ENCODE measurements around the gene SIGLEC11.

Gene SIGLEC11

DNA sequence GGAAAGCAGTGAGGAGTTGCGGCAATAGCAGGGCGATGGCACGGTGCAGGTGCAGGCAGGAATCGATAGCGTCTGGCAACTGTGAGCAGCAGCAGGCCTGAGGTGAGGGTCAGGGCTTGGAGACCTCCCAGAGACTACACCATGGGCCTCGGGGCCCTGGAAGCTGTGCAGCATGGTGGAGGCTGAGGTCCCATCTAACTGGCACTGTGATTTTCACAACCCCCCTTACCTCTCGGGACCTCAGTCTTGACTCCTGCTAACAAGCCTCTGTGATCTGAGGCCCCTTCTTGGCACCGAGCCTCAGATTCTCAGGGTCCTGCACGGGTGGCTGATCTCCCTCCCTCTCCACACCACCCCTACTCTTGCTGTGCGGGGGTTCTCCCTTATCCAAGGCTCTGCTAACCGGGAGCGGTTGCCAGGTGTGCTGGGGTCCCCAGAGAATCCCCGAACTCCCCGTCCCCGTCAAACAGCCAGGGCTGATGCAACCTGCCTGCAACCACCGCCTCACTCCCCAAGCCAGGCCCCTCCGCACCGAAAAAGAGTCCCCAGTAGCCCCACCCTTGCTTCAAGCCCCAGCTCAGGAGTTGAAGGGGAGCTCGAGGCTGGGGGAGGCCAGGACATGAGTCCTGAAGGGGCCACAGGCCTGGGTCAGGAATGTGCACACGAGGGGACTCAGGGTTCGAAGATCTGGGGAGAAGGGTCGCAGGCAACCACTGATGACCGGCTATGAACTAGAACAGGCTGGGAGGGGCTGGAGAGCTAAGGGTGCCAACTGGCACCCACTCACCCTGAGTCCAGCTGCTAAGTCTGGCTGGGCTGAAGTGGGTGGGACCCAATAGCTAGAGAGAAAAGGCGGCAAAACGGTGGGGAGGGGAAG is 36.7 kb downstream of the SIGLEC11 start:
- H3K27me3 ChIP-seq (replicated peaks) = no peaks in the 10 kb centered on the region
- H3K36me3 ChIP-seq (replicated peaks) = peaks cover 24% of the 10 kb centered on the region
- no peak overlapping the region for H3K4me3 ChIP-seq (ENCODE audit: low read depth, low read length)
- DNase-seq = no peak
- TF ChIP-seq, protein P1, sequence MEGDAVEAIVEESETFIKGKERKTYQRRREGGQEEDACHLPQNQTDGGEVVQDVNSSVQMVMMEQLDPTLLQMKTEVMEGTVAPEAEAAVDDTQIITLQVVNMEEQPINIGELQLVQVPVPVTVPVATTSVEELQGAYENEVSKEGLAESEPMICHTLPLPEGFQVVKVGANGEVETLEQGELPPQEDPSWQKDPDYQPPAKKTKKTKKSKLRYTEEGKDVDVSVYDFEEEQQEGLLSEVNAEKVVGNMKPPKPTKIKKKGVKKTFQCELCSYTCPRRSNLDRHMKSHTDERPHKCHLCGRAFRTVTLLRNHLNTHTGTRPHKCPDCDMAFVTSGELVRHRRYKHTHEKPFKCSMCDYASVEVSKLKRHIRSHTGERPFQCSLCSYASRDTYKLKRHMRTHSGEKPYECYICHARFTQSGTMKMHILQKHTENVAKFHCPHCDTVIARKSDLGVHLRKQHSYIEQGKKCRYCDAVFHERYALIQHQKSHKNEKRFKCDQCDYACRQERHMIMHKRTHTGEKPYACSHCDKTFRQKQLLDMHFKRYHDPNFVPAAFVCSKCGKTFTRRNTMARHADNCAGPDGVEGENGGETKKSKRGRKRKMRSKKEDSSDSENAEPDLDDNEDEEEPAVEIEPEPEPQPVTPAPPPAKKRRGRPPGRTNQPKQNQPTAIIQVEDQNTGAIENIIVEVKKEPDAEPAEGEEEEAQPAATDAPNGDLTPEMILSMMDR (IDR thresholded peaks at IDR 0.05; ENCODE audit: low read depth, low read length, missing control alignments) = no peak
- no peak overlapping the region for H3K27ac ChIP-seq
- in situ Hi-C loops (cut with HindIII; ENCODE audit: low pct_ligation_motif_present, low sequenced_read_pairs) = no loop called here

DNA sequence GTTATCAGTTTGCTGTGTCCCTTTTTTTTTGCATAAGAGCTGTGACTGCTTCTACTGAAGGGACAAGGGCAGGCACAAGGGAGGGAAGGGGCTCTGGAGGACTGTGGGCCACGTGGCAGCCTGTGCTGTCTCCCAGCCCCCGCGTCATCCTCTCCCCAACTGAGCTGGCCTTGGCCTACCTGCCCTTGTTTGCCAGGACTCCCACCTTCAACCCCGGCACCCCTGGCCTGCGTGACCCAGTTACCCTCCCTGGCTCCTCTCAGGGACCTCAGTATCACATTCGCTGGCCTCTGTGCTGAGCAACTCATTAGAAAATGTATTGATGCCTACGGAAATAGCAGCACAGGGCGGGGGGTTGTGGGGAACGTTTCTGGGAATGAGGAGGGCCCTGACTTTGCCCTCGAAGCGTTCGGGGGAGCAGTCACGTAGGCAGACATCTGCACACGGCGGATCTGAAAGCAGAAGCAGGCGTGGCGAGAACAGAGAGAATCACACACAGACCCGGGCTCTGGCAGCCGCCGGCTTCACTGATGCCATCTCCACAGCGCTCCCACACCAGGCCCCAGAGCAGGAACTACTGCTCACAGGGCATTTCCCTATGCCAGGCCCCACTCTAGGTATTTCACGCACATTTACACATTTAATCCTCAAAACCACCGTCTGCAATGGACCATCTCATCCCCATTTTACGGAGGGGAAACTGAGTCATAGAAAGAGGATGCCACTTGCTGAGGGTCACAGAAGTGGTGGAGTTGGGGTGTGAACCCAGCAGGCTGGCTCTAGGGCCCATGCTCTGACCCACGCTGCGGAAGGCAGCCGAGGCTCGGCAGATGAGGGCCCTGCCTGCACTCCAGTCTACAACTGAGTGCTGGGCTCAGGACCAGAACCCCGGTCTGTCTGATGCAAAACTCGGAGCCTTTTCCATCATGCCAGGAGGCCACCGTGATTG is 37.6 kb downstream of the SIGLEC11 start:
- H3K4me3 ChIP-seq (ENCODE audit: low read depth, low read length) = no peak overlapping the region
- H3K27ac ChIP-seq = no peak overlapping the region

DNA sequence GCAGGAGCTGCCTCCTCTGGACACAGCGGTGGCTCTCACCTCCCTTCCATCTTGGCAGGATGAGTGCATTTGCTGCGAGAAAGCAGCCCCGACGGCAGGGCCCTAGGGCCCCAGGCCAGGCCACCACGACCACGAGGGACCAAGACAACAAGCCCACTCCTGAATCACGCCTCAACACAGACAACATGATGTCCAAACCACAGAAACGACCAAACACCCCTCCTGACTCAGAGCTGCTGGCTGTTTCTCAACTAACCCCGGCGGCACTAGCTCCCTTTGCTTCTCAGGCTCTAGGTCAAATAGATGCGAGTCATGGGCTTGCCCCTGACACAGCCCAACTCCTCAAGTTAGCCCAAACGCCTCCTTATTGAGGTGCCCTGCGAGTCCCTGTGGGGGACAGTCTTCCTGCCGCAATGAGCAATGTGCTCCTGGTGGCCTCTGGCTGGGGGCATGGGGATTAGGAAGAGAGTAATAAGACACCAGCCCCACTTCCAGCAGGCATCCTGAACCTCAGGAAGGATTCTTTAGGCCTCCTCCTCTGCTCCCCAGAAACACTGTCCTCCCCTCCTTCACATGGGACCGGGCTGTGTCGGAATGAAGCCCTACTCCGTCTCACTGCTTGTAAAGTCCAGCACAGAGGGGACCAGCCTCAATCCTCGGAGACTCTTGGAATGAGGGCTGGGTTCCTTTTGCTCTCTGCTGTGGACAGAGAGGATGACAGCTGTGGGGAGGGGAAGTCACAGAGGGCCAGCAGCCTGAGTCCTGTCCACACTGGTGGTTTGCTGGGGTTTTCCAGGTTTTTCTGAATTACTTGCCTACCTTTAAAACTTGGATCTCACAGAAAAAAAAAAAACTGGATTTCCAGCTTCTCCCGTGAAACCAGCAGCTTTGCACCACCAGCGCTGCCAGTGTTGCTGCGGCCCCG is 38.8 kb downstream of the SIGLEC11 start:
- H3K27me3 ChIP-seq (replicated peaks) = no peaks in the 10 kb centered on the region
- peak overlapping the region; percentile 43 for H3K27ac ChIP-seq
- TF ChIP-seq, protein P1 (IDR thresholded peaks at IDR 0.05; ENCODE audit: low read depth, low read length, missing control alignments) = no peak
- H3K36me3 ChIP-seq (replicated peaks) = peaks cover 30% of the 10 kb centered on the region
- in situ Hi-C loops (cut with HindIII; ENCODE audit: low pct_ligation_motif_present, low sequenced_read_pairs) = no loop called here
- DNase-seq = peak; percentile 72
- no peak overlapping the region for H3K4me3 ChIP-seq (ENCODE audit: low read depth, low read length)

More for the DNA sequence above, 37.6 kb downstream of the SIGLEC11 start:
- H3K36me3 ChIP-seq (replicated peaks) = peaks cover 26% of the 10 kb centered on the region
- TF ChIP-seq, protein P1 (IDR thresholded peaks at IDR 0.05; ENCODE audit: low read depth, low read length, missing control alignments) = no peak
- in situ Hi-C loops (cut with HindIII; ENCODE audit: low pct_ligation_motif_present, low sequenced_read_pairs) = no loop called here
- H3K27me3 ChIP-seq (replicated peaks) = no peaks in the 10 kb centered on the region
- DNase-seq = no peak

DNA sequence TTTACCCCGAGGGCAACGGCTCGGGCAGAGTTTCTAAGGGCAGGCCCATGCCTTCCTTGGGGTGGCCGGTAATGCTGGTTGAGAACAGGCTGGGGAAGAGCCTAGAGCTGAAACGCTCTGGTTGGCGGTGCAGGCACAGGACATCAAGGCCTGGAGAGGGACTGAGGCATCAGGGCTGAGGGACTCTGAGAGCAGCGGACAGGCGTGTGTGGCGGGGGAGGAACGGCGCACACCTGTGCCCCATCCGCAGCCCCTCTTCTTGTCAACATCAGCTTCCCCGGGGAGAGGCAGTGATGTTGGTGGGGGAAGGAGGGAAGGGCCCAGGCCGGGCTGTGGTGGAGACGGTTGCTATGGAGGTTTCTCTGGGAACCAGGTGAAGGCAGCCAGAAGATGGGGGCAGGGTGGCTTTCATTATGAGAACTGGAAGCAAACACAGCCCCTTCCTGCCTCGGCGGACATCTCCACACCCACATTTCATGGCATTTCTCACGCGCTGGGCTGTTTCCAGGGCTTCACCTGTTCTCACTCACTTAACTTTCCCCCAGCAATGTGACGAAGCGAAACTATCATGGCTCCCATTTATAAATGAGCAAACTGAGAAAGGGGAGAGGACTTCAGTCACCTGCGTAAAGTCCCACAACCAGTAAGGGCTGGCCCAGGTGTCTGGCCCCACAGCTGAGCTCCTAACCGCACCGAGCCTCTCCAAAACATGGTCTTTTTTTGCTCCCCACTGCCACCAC is 40.2 kb downstream of the SIGLEC11 start:
- TF ChIP-seq, protein P1 (IDR thresholded peaks at IDR 0.05; ENCODE audit: low read depth, low read length, missing control alignments) = no peak
- in situ Hi-C loops (cut with HindIII; ENCODE audit: low pct_ligation_motif_present, low sequenced_read_pairs) = no loop called here
- no peak for DNase-seq
- H3K27ac ChIP-seq = no peak overlapping the region
- H3K36me3 ChIP-seq (replicated peaks) = peaks cover 31% of the 10 kb centered on the region
- H3K4me3 ChIP-seq (ENCODE audit: low read depth, low read length) = no peak overlapping the region
- H3K27me3 ChIP-seq (replicated peaks) = no peaks in the 10 kb centered on the region

DNA sequence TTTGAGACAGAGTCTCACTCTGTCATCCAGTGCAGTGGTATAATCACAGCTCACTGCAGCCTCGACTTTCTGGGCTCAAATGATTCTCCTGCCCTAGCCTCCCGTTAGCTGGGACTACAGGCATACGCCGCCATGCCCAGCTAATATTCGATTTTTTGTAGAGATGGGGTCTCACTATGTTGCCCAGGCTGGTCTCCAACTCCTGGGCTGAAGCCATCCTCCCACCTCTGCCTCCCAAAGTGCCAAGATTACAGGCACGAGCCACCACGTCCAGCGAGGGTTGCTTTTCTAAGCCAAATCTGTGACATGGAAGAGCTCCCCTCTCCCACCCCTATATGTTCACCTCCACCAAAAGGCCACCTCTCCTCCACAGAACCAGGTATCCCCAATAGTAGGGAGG is 42.9 kb downstream of the SIGLEC11 start:
- in situ Hi-C loops (cut with HindIII; ENCODE audit: low pct_ligation_motif_present, low sequenced_read_pairs) = no loop called here
- peaks cover 35% of the 10 kb centered on the region for H3K36me3 ChIP-seq (replicated peaks)
- H3K27me3 ChIP-seq (replicated peaks) = no peaks in the 10 kb centered on the region
- DNase-seq = no peak
- H3K4me3 ChIP-seq (ENCODE audit: low read depth, low read length) = no peak overlapping the region
- no peak overlapping the region for H3K27ac ChIP-seq
- TF ChIP-seq, protein P1 (IDR thresholded peaks at IDR 0.05; ENCODE audit: low read depth, low read length, missing control alignments) = no peak
